Measurements from ENCODE around the gene BMP8B. TPM values are rescaled to one million over a fixed set of nuclear protein-coding genes. Genes with fewer than 3 reads are reported as not detected.

Gene BMP8B
- total RNA-seq, 1 experiment from 2014 or later: 0.42 TPM

DNA sequence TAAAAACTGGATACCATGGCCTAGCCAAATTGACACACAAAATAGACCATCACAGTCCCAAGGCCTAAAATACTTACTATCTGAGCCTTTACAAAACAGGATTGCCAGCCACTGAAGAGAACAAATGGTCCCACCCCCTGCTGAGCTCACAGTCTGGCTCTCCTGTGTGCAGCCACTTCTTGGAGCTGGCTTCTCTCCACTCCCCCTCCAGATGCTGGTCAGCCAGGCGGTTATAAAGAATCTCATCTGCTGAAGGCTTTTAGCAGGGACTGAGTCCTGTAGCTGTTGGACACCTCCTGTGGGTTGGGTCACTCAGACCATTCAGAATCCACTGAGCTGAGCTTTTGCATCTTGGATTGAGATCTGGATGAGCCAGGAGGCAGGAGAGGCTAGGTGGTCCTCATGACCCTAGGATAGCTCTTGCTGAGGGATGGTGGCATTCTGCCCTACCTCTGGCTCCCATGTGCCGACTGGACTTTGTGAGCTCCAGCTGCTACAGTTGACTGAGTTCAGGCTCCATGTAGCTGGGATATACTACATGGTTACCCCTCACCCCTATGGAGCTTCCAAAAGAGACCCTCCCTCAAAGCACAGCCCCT, 33.7 kb downstream of the BMP8B start:
- Histone ChIP-seq H2BK20ac (ENCODE audit: low read depth, low read length, poor library complexity, severe bottlenecking) (no peak overlapping the region), H3K56ac (ENCODE audit: insufficient read length, low read depth, low read length) (no peak overlapping the region), H2BK120ac (ENCODE audit: low read depth, low read length, poor library complexity, severe bottlenecking) (no peak overlapping the region), H3T11ph (ENCODE audit: low read length) (no peak overlapping the region), H3K23ac (ENCODE audit: insufficient read length, low read depth, low read length) (no peak overlapping the region), H2BK5ac (ENCODE audit: insufficient read length, low read length) (no peak overlapping the region), H3K4me1 (ENCODE audit: insufficient read depth, low read length) (no peaks in the 10 kb centered on the region), H2BK15ac (ENCODE audit: low read depth, low read length) (no peak overlapping the region), H3K18ac (ENCODE audit: insufficient read length, low read depth, low read length) (no peak overlapping the region), H3K9me3 (ENCODE audit: control insufficient read depth, low read depth, low read length) (peaks cover 2% of the 10 kb centered on the region), H4K8ac (replicated peaks; ENCODE audit: insufficient read length, low read depth, low read length) (no peak overlapping the region), H3K4me2 (ENCODE audit: insufficient read depth, insufficient read length, low read length) (no peak overlapping the region), H2AK5ac (ENCODE audit: insufficient read length, low read length) (no peak overlapping the region), H3K79me1 (ENCODE audit: insufficient read depth, low read depth, low read length, poor library complexity, severe bottlenecking) (no peaks in the 10 kb centered on the region), H3K4ac (ENCODE audit: low read depth, low read length) (no peak overlapping the region), H3K14ac (ENCODE audit: insufficient read depth, low read length) (no peak overlapping the region), H2AFZ (ENCODE audit: low read length) (no peak overlapping the region), H3K23me2 (ENCODE audit: insufficient read length, low read depth, low read length, poor library complexity, severe bottlenecking) (no peaks in the 10 kb centered on the region), H4K20me1 (ENCODE audit: control insufficient read depth, insufficient read depth, insufficient read length) (no peaks in the 10 kb centered on the region), H3K27me3 (ENCODE audit: insufficient read depth, low read length) (no peaks in the 10 kb centered on the region), H4K5ac (ENCODE audit: insufficient read length, low read depth, low read length) (no peak overlapping the region), H2BK12ac (ENCODE audit: insufficient read length, low read depth, low read length) (no peak overlapping the region), H3K79me2 (ENCODE audit: insufficient read depth, low read length) (no peaks in the 10 kb centered on the region), H4K91ac (ENCODE audit: insufficient read length, low read depth, low read length) (no peak overlapping the region), H3K9ac (ENCODE audit: extremely low read depth, insufficient read length, low read length) (no peak overlapping the region), H3K27ac (ENCODE audit: insufficient read length, low read depth, low read length) (no peak overlapping the region)
- WGBS (ENCODE audit: extremely low coverage, insufficient read length, low lambda C conversion rate): no CpG with 5 or more reads among the region's 2 CpGs
- Mint-ChIP-seq H3K4me1 (no peaks in the 10 kb centered on the region), H3K9me3 (peaks cover 1% of the 10 kb centered on the region in 2 experiments; a peak in 3 of 5 replicates), H3K36me3 (ENCODE audit: insufficient read depth in 1 of 3, low read depth in 3 of 3) (peaks cover 22 to 85% (median 49%) of the 10 kb centered on the region in 3 experiments), H3K4me3 (no peak overlapping the region), H3K27ac (no peak overlapping the region; a peak in 1 of 7 replicates), H3K27me3 (ENCODE audit: low read depth) (no peaks in the 10 kb centered on the region)
- peak; percentile 8 for DNase-seq
- TF ChIP-seq, protein P1, sequence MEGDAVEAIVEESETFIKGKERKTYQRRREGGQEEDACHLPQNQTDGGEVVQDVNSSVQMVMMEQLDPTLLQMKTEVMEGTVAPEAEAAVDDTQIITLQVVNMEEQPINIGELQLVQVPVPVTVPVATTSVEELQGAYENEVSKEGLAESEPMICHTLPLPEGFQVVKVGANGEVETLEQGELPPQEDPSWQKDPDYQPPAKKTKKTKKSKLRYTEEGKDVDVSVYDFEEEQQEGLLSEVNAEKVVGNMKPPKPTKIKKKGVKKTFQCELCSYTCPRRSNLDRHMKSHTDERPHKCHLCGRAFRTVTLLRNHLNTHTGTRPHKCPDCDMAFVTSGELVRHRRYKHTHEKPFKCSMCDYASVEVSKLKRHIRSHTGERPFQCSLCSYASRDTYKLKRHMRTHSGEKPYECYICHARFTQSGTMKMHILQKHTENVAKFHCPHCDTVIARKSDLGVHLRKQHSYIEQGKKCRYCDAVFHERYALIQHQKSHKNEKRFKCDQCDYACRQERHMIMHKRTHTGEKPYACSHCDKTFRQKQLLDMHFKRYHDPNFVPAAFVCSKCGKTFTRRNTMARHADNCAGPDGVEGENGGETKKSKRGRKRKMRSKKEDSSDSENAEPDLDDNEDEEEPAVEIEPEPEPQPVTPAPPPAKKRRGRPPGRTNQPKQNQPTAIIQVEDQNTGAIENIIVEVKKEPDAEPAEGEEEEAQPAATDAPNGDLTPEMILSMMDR (conservative IDR thresholded peaks at IDR 0.05): no peak

Data from H9 (cell line).